GM21576 (cell line): ENCODE measurements around the gene PHEX.

Experiments
- ATAC-seq: cut with Tn5 transposase; IDR thresholded peaks from one replicate; pipeline ENCODE4 v1.9.1; 2021; ENCODE audit warnings: mild to moderate bottlenecking, moderate library complexity; ENCODE audit not compliant: unreplicated experiment

PHEX gene

GRCh38 chrX:22141047-22141730, 109.1 kb downstream of the PHEX start:
- no peak for ATAC-seq

GRCh38 chrX:22147214-22147613, 115.1 kb downstream of the PHEX start:
- ATAC-seq = no peak

GRCh38 chrX:22147942-22148341, 115.8 kb downstream of the PHEX start:
- no peak for ATAC-seq

GRCh38 chrX:22148565-22148964, 116.4 kb downstream of the PHEX start:
- no peak for ATAC-seq

DNA sequence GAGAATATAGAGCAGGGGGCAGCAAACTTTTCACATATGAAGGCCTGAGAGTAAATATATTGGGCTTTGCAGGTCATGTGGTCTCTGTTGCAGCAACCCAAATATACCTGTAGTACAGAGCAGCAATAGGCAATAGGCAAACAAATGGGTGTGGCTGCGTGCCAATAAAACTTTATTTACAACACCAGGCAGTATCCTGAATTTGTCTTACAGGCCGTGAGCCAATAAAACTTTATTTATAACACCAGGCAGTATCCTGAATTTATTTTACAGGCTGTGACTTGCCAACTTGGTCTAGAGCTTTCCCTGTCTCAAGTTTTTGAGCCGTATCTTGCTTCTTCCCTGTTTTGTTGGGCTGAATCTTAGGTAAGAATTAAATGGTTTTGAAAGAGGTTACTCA, 118.2 kb downstream of the PHEX start:
- ATAC-seq = no peak

GRCh38 chrX:22155126-22155525, 123.0 kb downstream of the PHEX start:
- ATAC-seq = no peak

GRCh38 chrX:22159071-22159470, 126.9 kb downstream of the PHEX start:
- no peak for ATAC-seq

- ATAC-seq = no peak
These were observed 131.2 kb downstream of the PHEX start for GRCh38 chrX:22163326-22163725.

DNA sequence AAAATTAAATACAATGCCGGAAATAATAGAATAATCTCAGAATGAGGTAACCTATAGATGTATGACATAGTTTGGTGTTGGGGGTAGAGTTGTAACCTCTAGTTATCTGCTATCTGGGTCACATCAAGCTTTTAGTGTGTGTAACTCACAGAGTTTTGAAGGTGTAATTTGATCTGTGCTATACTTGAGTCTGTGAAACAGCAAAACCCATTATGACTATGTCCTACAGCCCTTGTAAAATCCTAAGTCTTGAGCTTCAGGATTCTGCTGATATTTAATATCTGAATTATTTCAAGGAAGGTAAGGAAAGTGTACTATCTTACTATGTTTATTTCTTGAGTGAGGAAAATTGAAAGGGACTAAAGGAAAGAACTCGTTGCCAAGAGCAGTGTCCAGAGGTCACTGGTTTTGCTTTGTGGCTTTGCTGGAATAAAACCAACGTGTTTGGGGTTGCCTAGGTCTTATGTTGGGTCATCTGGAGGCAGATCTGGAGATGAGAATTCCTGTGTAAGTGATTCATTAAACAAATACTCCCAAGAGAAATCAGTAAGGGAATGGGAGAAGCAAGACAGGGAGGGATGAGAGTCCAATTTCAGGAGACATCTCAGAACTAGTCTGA, 132.8 kb downstream of the PHEX start:
- no peak for ATAC-seq

- no peak for ATAC-seq
These were observed 133.8 kb downstream of the PHEX start for GRCh38 chrX:22165732-22166457.

- ATAC-seq = no peak
These were observed 139.3 kb downstream of the PHEX start for GRCh38 chrX:22171287-22172060.

- no peak for ATAC-seq
These were observed 141.8 kb downstream of the PHEX start for GRCh38 chrX:22173966-22174365.

GRCh38 chrX:22177950-22178515, 145.9 kb downstream of the PHEX start:
- ATAC-seq = no peak

GRCh38 chrX:22184096-22184495, 152.0 kb downstream of the PHEX start:
- ATAC-seq = no peak

GRCh38 chrX:22186165-22186564, 154.0 kb downstream of the PHEX start:
- ATAC-seq = no peak

DNA sequence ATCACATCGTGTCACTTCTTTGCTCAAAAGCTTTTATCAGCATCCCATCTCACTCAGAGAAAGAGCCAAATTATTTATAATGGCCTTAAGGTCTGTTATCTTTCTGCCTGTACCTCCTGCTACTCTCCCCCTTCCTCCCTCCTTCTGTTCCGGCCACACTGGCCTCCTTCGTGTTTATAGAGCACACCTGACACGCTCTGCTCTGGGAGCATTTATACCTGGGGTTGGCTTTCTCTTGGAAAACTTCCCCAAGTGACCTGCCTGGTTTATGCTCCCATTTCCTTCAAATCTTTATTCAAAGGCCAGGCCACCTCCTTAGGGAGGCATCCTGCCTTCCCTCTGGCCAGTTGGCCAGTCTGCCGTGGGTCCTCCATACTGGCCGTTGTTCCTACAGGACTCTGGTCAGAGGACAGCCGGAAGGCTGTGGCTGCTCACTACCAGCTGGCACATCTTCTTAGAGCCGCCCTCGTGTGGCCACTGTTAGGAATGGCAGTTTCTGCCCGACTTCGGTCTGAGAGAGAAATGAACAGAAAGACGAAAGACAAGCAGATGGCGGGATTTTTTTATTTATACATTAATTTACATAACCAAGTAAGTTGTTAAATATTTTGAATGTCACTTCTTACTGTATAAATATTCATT, 160.4 kb downstream of the PHEX start:
- peak; percentile 95 for ATAC-seq

DNA sequence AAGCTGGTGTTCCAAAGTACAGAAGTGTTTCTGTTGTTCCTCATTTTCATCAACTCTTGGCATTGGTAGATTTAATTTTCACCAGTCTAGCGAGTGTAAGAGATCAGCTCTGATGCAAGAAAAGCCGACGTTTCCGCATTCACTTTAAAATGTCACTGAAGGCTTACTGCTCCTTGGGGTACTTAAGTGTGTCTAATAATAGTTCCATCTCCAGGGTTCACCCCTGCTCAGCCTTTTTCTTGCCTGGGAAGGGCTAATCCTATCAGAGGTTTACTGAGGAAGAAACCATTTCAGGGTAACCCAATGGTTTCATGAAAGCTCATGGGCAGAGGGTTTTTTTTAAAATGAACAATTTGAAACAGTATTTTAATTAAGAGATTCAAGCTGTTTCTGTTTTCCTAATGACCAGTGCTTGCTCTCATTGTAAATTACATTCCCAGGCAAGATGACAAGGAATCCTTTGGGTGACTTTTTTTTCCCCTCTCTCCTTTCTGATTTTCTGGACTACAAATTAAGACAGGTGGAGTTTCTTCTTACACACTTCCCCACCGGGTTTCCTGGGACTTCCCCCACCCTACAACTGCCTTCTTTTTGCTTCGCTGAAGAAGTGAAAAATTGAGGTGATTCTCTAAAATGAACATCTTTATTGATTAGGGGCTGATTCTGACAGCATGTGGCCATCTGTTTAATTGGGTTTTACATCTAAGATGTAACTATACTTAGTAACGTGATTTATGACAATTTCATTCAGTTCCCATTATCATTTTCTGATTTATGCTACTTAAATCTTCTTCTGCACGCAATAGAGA, 161.9 kb downstream of the PHEX start:
- ATAC-seq = no peak

GRCh38 chrX:22194660-22194945, 162.5 kb downstream of the PHEX start:
- ATAC-seq = no peak

DNA sequence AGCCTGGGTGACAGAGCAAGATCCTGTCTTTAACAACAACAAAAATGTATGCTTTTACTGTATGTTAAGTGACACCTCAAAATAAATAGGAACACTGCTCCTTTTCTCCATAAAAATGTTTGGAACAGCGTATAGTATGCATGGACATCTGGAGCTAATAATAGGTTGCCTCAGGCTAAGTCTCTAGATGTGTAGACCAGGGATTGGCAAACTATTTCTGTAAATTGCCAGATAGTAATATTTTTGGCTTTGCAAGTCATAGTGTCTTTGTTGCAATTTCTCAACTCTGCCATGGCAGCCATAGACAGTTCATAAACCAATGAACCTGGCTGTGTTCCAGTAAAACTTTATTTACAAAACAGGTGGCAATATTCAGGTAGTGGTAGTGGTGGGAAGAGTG, 164.0 kb downstream of the PHEX start:
- no peak for ATAC-seq

DNA sequence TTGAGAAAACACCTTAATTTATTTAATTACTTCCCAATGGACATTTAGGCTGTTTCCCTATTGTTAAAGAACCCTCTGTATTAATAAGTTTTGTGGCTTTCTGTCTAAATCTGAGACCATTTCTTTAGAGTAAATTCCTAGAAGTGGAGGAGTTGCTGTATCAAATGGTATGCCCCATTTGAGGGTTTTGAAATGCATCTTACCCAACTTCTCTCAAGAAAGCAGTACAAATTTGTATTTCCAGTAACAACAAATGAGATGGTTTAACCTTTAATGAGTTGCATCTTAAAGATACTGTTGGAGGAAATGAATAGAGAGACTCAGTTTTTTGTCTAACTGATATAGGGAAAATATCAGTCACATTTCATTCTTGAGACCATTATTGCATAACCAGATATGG, 170.1 kb downstream of the PHEX start:
- no peak for ATAC-seq
